Putamen (tissue), 1 donor: ENCODE data around the gene SETD2.

Experiments
- DNase-seq: peaks from one replicate; pipeline ENCODE4 v3.0.0-alpha.2; 2016; ENCODE audit warnings: low spot score

SETD2 gene

DNA sequence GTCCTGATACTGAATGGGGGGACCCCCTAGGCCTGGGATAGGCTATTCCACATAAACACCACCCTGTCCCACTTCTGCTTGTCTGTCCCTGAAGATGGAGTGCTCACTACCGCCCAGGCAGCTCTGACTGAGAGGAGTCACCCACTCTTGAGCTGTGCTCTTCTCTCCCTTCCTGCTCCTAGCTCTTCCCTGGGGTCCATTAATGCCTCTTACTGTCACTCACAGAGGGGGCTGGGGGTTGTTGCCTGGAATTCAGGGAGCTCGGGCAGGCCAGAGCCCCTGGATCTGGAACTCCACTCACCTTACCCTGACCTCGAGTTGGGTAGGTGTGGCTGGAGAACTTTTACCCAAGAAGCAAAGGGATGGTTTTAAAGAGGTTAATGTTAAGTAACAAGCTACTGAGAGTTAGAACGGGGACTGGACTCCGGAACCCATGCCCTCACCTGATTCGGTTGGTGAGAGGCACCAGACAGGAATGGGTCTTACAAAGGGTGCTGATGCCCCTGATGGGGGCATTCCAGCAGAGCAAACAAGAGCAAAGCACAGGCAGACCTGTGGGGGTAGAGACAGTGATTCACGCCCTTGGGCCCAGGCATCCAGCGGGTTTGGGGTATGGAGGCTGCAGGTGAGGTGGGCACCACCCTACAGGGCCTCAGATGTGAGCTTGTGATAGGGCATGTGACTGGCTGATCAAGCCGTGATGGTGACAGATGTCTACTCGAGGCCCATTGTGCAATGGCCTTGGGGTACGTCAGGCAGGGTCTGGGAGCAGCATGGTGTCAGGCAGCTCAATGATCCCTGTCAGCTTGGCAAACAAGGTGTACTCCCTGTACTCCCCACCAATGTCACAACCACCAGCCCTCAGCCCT lies 179.1 kb downstream of the SETD2 start:
- no peak for DNase-seq

DNA sequence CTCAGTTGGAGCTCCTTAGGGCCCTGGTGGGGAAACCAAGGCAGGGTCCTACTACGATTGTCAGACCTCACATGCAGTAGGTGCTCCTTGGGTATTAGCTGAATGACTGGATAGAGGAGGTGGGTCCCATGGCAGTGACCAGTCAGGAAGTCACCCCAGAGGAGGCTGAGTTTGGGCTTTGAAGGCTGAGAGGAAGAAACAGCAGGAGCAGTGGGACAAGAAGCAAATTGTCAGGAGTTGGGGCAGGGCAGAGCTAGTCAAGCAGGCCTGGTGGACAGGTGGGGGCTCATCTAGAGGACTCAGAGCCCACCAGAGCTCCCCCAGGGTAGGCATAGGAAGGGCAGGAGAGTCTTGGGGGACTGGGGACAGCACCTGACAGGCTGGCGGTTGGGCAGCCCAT lies 181.4 kb downstream of the SETD2 start:
- no peak for DNase-seq

DNA sequence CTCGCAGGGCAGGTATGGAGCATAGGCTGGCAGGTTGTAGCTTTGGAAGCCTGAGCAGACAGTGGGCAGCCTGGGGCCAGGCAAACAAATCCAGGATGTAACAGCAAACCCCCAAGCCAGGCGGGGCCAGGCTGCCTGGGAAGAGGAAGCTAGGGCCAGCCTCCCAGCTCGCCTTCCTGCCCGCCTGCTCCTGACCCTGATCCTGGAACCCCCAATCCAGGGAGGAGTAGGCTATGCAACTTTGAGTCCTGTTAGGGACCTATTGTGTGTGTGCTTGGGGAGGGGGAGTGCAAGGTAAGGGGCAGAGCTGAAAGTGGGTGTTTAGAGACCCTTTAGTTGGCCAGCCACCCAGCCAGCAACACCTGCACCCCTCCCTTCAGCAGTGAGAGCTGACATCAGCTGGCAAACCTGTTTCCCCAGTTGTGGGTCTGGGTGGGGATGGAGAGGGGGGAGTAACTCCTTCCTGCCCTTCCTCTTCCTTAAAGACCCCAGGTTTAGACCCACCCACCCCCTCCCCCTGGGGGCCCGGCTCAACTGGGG lies 181.9 kb downstream of the SETD2 start:
- DNase-seq, result no peak

DNA sequence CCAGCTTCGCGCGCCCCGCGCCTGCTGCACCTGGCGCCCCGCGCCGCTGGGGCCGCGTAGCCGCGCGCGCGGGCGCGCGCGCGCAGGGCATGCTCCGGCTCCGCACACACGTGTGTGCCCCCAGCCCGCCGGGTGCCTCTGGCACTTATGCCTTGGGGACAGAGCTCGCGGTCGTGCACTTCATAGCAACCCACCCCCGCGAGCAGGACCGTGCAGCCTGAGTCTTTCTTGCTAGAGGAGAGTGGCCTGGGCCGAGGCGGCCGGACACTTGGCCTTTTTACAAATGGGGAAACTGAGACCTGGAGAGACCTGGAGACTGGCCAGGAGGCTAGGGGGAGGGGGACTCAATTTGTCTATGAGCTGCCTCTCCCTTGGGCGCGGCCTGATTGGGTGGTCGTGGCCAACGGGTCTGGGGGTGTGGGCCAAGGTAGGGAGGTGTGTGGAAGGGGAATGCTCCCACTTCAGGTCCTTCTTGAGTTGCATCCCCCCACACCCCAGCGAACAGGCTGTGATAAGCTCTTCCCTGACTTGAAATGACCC lies 183.9 kb downstream of the SETD2 start:
- DNase-seq, result no peak

DNA sequence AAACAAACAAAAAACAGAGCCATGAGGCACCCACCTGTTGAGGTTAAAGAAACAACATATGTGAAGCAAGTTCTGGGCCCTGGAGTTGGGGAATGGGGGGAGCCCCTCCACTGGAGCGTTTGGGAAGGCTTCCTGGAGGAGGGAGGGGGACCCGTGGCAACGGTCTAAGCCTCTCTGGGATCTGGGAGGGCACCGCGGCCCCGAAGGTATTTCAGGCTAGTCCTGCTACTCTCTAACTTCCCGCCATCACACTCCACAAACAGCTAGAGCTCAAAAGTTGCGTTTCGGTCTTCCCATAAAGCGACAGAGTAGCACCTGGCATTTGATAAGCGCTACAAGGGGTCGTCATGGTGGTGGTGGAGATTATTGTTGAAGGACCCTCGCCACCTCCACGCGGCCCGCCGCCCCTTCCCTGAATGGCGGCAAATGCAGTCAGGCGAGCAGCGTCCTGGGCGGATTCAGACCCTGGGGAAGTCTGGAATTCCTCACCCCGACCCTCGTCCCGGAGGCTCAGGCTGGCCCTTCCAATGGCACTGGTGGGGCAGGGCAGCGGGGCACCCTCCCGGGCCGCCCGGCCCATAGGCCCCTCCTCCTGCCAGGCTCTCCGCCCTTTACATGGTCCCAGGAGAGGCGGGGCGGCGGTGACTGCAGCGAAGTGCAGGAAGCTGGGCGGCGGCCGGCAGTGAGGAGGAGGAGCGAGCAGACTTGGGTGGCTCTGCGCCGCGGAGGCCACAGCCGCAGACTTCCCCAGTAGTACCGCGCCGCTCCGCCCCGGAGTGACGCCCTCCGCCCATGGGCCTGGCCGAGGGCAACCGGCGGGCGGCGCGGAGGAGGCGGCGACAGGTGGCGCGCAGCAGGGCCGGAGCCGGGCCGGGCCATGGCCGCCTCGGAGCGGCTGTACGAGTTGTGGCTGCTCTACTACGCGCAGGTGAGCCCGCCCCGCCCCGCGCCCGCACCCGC lies 184.6 kb downstream of the SETD2 start, which contains the start of gene NBEAL2:
Gene NBEAL2, plus strand, starts transcription at position 682 of the 960 bp plus-strand sequence. Its CDS starts 196 bp downstream, at position 878.
- peak; percentile 71 for DNase-seq

DNA sequence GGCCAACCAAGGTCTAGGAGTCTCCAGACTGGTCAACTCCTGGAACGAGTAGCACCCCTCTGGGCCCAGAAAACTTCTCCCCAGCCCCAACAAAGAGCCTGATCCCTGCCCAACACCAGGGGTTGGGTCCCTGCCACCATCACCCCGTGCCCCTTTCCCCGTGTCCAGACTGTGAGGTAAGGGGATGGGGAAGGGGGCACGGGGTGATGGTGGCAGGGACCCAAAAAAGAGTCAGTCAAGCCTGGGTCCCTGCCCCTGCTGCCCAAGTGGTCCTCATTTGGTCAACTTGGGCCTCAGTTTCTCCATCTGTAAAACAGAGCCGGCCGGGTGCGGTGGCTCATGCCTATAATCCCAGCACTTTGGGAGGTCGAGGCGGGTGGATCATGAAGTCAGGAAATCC lies 185.5 kb downstream of the SETD2 start:
- no peak for DNase-seq

DNA sequence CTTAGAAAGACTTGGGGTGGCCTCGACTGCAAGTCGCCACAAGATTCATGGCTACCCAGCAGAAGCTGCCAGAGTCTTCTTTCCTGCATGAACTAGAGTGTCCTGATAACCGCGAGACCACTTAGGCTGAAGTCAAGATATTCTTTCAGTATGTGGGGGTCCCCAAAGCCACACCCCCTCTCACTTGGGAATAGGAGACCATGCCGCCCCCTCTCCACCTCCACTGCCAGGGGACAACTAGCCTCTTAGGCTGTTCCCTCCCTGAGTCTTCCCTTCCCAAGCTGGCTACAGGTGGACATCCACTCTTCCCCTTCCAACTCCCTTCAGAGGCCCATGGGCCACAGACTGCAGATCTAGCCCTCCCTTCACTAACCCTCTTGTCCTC lies 186.1 kb downstream of the SETD2 start:
- no peak for DNase-seq

DNA sequence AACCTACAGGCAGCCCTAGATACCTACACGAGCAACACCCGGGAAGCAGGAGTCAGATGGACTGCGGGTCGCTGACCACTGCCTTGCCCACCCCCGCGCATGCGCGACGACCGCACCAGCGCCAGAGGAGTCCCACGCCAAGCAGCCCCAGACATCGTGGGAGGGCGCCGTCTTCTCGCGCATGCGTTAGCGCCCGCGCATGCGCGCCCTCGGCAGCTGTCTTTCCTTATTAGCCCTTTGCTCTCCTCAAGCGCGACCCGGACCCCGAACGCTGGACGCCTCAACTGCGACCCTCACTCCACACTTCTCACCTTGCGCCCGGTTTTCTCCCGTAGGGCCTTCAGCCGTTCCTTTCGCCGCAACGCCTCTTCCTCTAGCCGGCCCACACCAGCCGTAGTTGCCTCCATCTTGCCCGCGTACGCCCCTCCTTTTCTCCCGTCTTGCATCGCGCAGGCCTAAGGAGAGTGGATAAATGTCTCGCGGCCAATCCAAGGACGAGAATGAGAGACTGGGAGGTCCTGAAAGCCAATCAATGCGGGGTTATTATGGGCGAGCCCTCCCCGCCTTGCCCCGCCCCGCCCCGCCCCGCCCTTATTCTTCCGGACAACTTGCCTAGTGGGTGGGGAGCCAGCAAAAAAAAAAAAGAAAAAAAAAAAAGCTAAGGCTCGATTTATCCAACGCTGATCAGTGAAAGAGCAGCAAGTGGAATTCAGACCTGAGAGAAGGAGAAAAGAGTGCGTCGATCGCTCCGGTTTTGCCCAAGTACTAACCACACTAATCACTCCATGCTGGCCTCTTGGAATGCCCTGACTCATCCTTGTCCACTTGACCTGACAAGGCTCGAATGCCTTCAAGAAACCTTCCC lies 187.4 kb downstream of the SETD2 start, which contains the start of gene CCDC12:
Gene CCDC12, minus strand, starts transcription at position 420 of the 865 bp plus-strand sequence. Its CDS starts 13 bp downstream, at position 407.
- DNase-seq, result peak; percentile 99

DNA sequence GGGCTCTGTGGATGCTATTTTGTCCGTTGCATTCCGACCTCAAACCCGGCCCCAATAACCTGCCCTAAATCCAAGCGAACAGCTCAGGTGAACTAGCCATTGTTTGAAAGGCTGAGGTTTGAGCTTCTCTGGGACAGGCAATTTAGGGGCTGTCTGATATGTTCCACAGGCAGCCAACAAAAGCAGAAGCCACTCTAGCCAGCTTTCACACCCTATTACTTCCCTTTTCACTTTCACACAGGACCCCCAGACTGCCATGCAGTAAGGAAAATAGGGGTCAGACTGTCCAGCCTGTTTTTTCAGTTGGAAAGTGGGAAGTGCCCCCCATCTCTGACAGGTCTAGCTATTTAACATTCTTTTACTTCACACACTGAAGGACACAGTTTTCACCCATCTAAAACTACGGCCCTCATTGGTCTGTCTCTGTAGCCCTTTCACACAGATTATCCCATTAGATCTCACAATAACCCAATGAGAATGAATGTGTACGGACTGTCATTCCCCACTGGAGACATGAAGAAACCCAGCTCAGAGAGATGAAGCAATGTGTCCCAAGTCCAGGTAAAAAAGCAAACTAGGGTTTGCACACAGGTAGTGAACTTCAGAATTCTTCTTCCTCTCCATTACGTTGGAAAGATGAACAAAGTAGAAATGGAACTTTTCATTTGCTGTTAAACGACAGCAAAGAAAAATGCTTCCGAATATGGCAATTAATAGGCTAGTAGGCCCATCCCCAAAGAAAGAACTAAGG lies 189.3 kb downstream of the SETD2 start:
- DNase-seq, result no peak

DNA sequence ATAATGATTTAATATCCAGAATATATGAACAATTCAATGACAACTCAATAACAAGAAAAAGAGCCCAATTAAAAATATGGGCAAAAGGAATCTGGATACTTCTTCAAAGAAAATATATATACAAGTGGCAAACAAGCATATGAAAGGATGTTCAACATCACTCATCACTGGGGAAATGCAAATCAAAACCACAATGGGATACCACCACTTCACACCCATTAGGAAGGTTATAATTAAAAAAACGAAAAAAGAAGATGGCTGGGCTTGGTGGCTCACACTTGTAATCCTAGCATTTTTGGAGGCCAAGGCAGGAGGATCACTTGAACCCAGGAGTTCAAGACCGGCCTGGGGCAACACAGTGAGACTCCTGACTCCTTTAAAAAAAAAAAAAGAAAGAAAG lies 191.5 kb downstream of the SETD2 start:
- DNase-seq, result no peak

DNA sequence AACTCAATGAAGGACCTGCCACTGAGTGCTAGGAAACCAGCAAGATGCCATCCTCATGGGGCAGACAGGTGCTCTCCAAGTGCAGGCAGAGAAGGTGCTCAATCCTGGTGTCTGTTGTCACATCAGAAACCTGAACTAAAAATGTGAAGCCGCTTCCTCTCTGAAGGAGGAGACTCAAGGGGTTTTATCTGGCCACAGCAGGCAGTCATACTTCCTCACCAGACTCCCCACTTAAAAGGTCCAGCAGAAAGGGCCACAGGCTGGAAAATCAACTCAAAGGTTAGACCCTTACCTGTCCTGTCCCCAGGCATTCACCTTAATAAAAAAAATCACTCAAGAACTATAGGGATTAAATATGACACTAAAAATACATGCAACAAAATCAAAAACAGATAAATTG lies 192.2 kb downstream of the SETD2 start:
- DNase-seq, result no peak

DNA sequence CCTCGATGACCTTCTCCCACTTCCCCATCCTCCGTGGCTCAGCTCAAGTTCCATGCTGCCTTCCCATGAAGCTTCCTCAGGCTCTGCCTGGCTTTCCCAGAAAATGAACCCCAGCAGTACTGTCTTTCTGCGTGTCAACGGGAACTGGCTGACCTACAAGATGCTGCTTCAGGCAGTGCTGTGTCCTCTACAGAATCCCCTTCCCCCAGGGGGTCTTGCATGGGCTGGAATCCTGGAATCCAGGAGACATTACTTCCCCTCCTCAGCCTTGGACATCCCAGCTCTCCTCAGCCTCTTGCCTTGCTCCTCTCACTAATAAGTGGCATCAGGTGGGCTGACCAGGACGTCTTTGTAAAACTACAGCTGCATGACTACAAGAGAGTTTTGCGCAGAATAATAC lies 192.8 kb downstream of the SETD2 start:
- no peak for DNase-seq

DNA sequence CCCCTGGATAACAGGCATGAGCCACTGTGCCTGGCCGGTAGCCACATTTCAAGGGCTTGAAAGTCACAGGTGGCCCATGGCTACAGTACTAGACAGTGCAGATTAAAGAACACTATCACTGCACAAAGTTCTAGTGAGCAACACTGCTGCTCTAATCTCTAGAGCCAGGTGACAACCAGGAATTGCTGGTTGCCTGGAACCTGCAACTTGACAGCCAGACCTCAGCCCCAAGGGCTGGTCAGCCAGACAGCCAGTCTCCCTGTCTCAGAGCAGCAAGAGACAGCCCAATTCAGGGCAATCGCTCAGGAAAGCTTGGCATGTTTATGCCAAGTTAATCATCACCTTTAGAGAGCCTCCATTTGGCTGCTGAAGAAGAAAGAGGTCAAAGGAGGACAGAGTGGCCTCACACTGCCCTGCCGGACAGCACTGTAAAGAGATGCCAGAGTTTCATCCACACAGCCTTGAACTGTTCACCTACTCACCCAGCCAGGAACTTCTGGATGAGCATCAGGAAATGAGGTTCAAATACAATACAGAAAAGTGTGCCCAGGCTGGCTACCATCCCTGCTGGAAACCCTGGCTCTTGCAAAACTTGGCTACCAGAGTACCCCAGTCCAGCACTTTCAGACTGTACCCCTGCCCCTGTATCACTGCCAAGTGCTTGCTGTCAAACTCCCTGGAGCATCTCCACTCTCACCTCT lies 193.4 kb downstream of the SETD2 start:
- DNase-seq, result no peak

DNA sequence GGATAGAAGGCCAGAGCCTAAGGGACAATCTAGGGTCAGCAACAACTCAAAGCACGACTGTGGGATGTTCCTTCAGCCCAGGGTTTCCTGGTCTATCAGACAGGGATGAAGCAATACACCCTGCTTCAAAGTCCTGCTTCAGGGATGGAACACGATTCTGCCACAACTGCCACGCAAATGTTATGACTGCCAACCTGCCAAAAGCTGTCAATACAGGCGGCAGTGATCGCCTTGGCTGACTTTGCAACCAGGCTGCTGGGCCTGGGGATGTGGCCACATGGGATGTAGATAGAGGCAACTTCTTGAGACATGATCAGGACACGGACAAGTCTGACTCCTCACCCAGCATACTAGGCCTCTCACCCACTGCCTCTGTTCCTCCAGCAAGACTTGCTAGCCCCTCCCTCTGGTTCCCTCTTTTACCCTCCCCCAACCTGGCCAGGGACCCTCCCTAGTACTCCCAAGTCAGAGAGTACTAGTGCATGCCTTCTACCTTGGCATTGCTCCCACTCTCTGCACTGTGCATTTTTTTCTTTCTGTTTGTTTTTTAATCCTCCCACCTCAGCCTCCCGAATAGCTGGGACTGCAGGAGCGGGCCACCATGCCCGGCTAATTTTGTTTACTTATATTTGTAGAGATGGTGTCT lies 195.0 kb downstream of the SETD2 start:
- DNase-seq, result no peak

DNA sequence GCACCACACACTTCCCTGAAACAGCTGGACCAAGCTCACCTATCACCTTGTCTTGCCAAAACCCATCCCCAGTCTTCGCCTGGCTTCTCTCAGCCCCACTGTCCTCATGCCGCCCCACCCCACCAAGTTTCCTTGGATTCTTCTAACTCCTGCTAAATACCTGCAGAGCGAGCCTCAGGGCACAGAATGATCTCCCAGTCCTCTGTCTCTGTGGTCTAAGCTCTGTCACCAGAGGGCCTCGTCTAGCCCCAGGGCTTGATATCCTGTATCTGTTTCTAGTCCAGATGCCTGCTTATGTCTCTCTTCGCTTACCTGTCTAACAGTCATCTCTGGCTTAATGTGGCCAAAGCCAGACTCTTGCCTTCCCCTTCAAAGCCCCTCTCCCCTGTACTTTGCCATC lies 197.1 kb downstream of the SETD2 start:
- no peak for DNase-seq
